Liver (tissue), 9 donors: Measurements from ENCODE around the gene NPW. TPM values are rescaled to one million over a fixed set of nuclear protein-coding genes. Genes with fewer than 3 reads are reported as not detected.

Experiments
- DNase-seq: peaks from one replicate; pipeline ENCODE4 v3.0.0-alpha.2; 2017; ENCODE audit warnings: low spot score
- H3K27ac ChIP-seq, 2 donors: one replicate each; pipeline ENCODE4 v1.7.0; 2013; ENCODE audit warnings: inconsistent platforms in 2 of 2, low read length in 2 of 2, control low read depth in 1 of 2, low read depth in 1 of 2, mild to moderate bottlenecking in 1 of 2
- H3K27me3 ChIP-seq, 4 donors: one replicate each; pipeline versions ENCODE4 v1.6.1 to v1.7.0; 2013; ENCODE audit warnings: low read length in 3 of 4, inconsistent platforms in 1 of 4, mild to moderate bottlenecking in 1 of 4, moderate library complexity in 1 of 4; ENCODE audit not compliant: control insufficient read depth in 4 of 4, insufficient read depth in 4 of 4
- H3K36me3 ChIP-seq, 4 donors: one replicate each; pipeline versions ENCODE4 v1.6.1 to v1.7.0; 2013; ENCODE audit warnings: low read length in 3 of 4, mild to moderate bottlenecking in 3 of 4, low read depth in 1 of 4, moderate library complexity in 1 of 4; ENCODE audit not compliant: control insufficient read depth in 4 of 4, insufficient read depth in 3 of 4
- H3K4me1 ChIP-seq, 4 donors: one replicate each; pipeline versions ENCODE4 v1.6.1 to v1.7.0; 2013; ENCODE audit warnings: low read length in 3 of 4, mild to moderate bottlenecking in 3 of 4, moderate library complexity in 1 of 4; ENCODE audit not compliant: control insufficient read depth in 4 of 4, insufficient read depth in 4 of 4
- H3K4me3 ChIP-seq, 3 donors: one replicate each; pipeline versions ENCODE4 v1.6.1 to v1.7.0; 2013; ENCODE audit warnings: low read length in 3 of 3, control low read depth in 1 of 3, low read depth in 1 of 3, mild to moderate bottlenecking in 1 of 3
- H3K9ac ChIP-seq, 2 donors: one replicate each; pipeline ENCODE4 v1.7.0; 2013; ENCODE audit warnings: low read length in 2 of 2, mild to moderate bottlenecking in 2 of 2, moderate library complexity in 2 of 2, control low read depth in 1 of 2, low read depth in 1 of 2
- H3K9me3 ChIP-seq, 4 donors: one replicate each; pipeline versions ENCODE4 v1.6.1 to v1.7.0; 2013; ENCODE audit warnings: low read length in 3 of 4; ENCODE audit not compliant: control insufficient read depth in 4 of 4
- CTCF ChIP-seq: fragments of 150-350 bp; IDR thresholded peaks from 2 replicates; pipeline ENCODE4 v1.5.1; 2017; ENCODE audit warnings: improper control_type of control experiment, low read depth, low read length; ENCODE audit not compliant: missing input control
- EGR1 ChIP-seq, 2 donors: IDR thresholded peaks; 2 replicates each; pipeline ENCODE4 v1.6.1; 2016 to 2018; ENCODE audit warnings: antibody characterized with exemption in 2 of 2, low read depth in 2 of 2
- FOXA1 ChIP-seq: IDR thresholded peaks from 2 replicates; pipeline ENCODE4 v1.6.1; 2016; ENCODE audit warnings: antibody characterized with exemption
- FOXA2 ChIP-seq: IDR thresholded peaks from 2 replicates; pipeline ENCODE4 v1.6.1; 2016; ENCODE audit warnings: antibody characterized with exemption
- GABPA ChIP-seq, 2 donors: IDR thresholded peaks in 1 of 2; conservative IDR thresholded peaks in 1 of 2; 2 replicates each; pipeline ENCODE4 v1.6.1; 2016; ENCODE audit warnings: antibody characterized with exemption in 2 of 2, mild to moderate bottlenecking in 1 of 2, moderate library complexity in 1 of 2
- HNF4A ChIP-seq, 2 donors: conservative IDR thresholded peaks; 2 replicates each; pipeline ENCODE4 v1.6.1; 2016; ENCODE audit warnings: antibody characterized with exemption in 2 of 2, mild to moderate bottlenecking in 2 of 2
- HNF4G ChIP-seq: IDR thresholded peaks from 2 replicates; pipeline ENCODE4 v1.6.1; 2016; ENCODE audit warnings: antibody characterized with exemption
- JUND ChIP-seq, 2 donors: IDR thresholded peaks; 2 replicates each; pipeline ENCODE4 v1.6.1; 2016; ENCODE audit warnings: antibody characterized with exemption in 2 of 2
- MAX ChIP-seq: IDR thresholded peaks from 2 replicates; pipeline ENCODE4 v1.6.1; 2016; ENCODE audit warnings: antibody characterized with exemption
- NR2F2 ChIP-seq: IDR thresholded peaks from 2 replicates; pipeline ENCODE4 v1.6.1; 2016; ENCODE audit warnings: antibody characterized with exemption
- RAD21 ChIP-seq, 2 donors: IDR thresholded peaks; 2 replicates each; pipeline ENCODE4 v1.6.1; 2016; ENCODE audit warnings: antibody characterized with exemption in 2 of 2, mild to moderate bottlenecking in 2 of 2
- RXRA ChIP-seq, 2 donors: IDR thresholded peaks; 2 replicates each; pipeline ENCODE4 v1.6.1; 2017 to 2018; ENCODE audit warnings: antibody characterized with exemption in 2 of 2, mild to moderate bottlenecking in 1 of 2
- SP1 ChIP-seq: IDR thresholded peaks from 2 replicates; pipeline ENCODE4 v1.6.1; 2018; ENCODE audit warnings: antibody characterized with exemption, mild to moderate bottlenecking
- TAF1 ChIP-seq: conservative IDR thresholded peaks from 2 replicates; pipeline ENCODE4 v1.6.1; 2016; ENCODE audit warnings: antibody characterized with exemption, mild to moderate bottlenecking
- YY1 ChIP-seq: IDR thresholded peaks from 2 replicates; pipeline ENCODE4 v1.6.1; 2016; ENCODE audit warnings: antibody characterized with exemption, mild to moderate bottlenecking
- ZBTB33 ChIP-seq: IDR thresholded peaks from 2 replicates; pipeline ENCODE4 v1.6.1; 2016; ENCODE audit warnings: antibody characterized with exemption
- WGBS: extraction: QIAGEN DNeasy Blood & Tissue Kit; methylation state at CpG from one replicate; pipeline ENCODE4 v1.1.7; 2013; 5-methylcytosine and 5-hydroxymethylcytosine counted together
- polyA plus RNA-seq, 2 donors: library from polyadenylated mRNA; stranded (reverse) in 1 of 2; unstranded in 1 of 2; fragments of 200-250 nt in 1 of 2; fragments of >200 nt in 1 of 2; fragmentation: Nextera tagmentation in 1 of 2; extraction: Ambion mirVana in 1 of 2; gene quantifications; one replicate each; pipeline versions ENCODE4 v1.2.1 to v1.2.3, GENCODE V29; 2013 to 2015
- total RNA-seq, 2 donors: library from RNA; depleted of rRNA; stranded (reverse); fragments of >200 nt; gene quantifications; one replicate each; pipeline ENCODE4 v1.2.3, GENCODE V29; 2014
- TF ChIP-seq, protein P1 (sequence below): IDR thresholded peaks from 2 replicates; pipeline ENCODE4 v1.6.1; 2016; ENCODE audit warnings: antibody characterized with exemption
- donor health status: healthy.
- donor health status: healthy.
- donor health status: healthy.
- donor health status: healthy.
- donor health status: healthy.

Gene NPW
- total and polyA plus RNA-seq, 4 donors: 1.3 to 20.6 (median 9.1) TPM

DNA sequence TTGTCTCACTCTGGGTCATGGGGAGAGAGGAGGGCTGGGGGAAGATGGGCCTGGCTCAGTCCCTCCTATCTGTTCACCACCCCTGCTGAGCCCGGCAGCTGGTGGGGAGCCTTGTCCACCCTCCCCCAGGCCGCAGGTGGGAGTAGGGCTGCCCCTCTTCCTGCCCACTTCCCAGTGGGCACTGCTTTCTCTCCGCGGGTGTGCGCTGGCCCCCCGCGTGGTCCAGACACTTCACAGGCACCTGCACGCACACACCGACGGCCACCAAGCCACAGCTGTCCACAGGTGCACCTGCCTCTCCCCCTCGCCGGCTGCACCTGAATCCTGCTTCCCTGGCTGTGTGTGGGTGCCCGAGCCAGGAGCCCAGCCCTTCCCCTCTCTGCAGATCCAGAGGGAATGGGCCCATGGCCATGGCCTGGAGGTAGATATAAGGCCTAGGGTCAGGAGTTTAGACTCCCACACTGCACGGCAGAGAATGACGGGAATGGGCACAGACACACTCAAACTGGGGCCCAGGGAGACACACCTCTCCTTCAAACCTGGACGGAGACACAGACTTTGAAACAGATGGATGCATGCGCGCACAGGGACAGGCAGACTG lies 9.1 kb downstream of the NPW start:
- Histone ChIP-seq H3K27me3 (no peaks in the 10 kb centered on the region), H3K4me3 (peak overlapping the region; percentile 46 to 99 (median 89)), H3K4me1 (peaks cover 22 to 85% (median 65%) of the 10 kb centered on the region in 4 donors), H3K9ac (peak overlapping the region; percentile 64 to 94), H3K36me3 (no peaks in the 10 kb centered on the region), H3K9me3 (no peaks in the 10 kb centered on the region), H3K27ac (peak overlapping the region; percentile 49 to 65)
- TF ChIP-seq NR2F2 (no peak), GABPA (IDR thresholded peaks at IDR 0.05 in 1 of 2, conservative IDR thresholded peaks at IDR 0.05 in 1 of 2) (no peak), CTCF (no peak), HNF4G (no peak), JUND (IDR thresholded peaks at IDR 0.05) (no peak), RXRA (IDR thresholded peaks at IDR 0.05) (no peak), HNF4A (conservative IDR thresholded peaks at IDR 0.05) (no peak), ZBTB33 (no peak), RAD21 (IDR thresholded peaks at IDR 0.05) (no peak), TAF1 (no peak), EGR1 (IDR thresholded peaks at IDR 0.05; ENCODE audit: low read depth in 2 of 2) (no peak), FOXA1 (no peak)
- TF ChIP-seq, protein P1, sequence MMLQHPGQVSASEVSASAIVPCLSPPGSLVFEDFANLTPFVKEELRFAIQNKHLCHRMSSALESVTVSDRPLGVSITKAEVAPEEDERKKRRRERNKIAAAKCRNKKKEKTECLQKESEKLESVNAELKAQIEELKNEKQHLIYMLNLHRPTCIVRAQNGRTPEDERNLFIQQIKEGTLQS: no peak
- 47% methylated on average over 18 of the region's 18 CpGs for WGBS
- DNase-seq: no peak

GRCh38 chr16:2029350-2029749 lies 9.8 kb downstream of the NPW start:
- Histone ChIP-seq H3K36me3 (no peaks in the 10 kb centered on the region), H3K9ac (peak overlapping the region; percentile 75 to 94), H3K9me3 (no peaks in the 10 kb centered on the region), H3K27ac (peak overlapping the region; percentile 68 to 84), H3K4me3 (peak overlapping the region; percentile 41 to 99 (median 47)), H3K27me3 (no peaks in the 10 kb centered on the region), H3K4me1 (peaks cover 24 to 82% (median 65%) of the 10 kb centered on the region in 4 donors)
- no peak for DNase-seq
- TF ChIP-seq HNF4G (no peak), MAX (peak; percentile 20), JUND (IDR thresholded peaks at IDR 0.05) (no peak), HNF4A (conservative IDR thresholded peaks at IDR 0.05) (peak; percentile 54 to 76), YY1 (peak; percentile 50), FOXA2 (no peak), RXRA (IDR thresholded peaks at IDR 0.05) (peak in 1 of 2 donors; percentile 67), EGR1 (IDR thresholded peaks at IDR 0.05; ENCODE audit: low read depth in 2 of 2) (peak; percentile 35 to 82), RAD21 (IDR thresholded peaks at IDR 0.05) (no peak), SP1 (no peak)
- 27% methylated on average over 22 of the region's 22 CpGs for WGBS
